ENCODE data around the gene BCHE.

The BCHE gene

DNA sequence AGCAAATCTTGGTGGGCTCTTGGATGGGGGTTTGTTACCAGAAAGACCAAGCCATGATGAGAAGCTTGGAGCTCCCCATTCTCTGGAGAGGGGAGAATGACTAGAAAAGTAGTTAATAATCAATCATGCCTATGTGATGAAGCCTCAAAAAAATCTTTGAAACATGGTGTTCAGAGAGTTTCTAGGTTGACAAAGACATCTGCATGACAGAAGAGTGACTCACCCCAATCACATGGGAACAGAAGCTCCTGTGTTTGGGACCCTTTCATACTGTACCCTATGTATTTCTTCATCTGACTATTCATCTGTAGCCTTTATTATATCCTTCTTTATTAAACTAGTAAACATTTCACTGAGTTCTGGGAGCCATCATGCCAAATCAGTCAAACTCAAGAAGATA, 87.4 kb downstream of the BCHE start:
- no peak for DNase-seq (ENCODE audit: low read depth)

- DNase-seq (ENCODE audit: low read depth): no peak
These were observed 88.0 kb downstream of the BCHE start for GRCh38 chr3:165749241-165749640.

- DNase-seq (ENCODE audit: low read depth): no peak
These were observed 89.1 kb downstream of the BCHE start for GRCh38 chr3:165748094-165748493.

GRCh38 chr3:165746874-165747273, 90.3 kb downstream of the BCHE start:
- DNase-seq (ENCODE audit: low read depth): no peak

GRCh38 chr3:165744025-165744424, 93.2 kb downstream of the BCHE start:
- DNase-seq (ENCODE audit: low read depth): no peak

GRCh38 chr3:165742351-165742750, 94.9 kb downstream of the BCHE start:
- DNase-seq (ENCODE audit: low read depth): no peak

GRCh38 chr3:165729756-165730155, 107.5 kb downstream of the BCHE start:
- no peak for DNase-seq (ENCODE audit: low read depth)

GRCh38 chr3:165728924-165729323, 108.3 kb downstream of the BCHE start:
- no peak for DNase-seq (ENCODE audit: low read depth)

DNA sequence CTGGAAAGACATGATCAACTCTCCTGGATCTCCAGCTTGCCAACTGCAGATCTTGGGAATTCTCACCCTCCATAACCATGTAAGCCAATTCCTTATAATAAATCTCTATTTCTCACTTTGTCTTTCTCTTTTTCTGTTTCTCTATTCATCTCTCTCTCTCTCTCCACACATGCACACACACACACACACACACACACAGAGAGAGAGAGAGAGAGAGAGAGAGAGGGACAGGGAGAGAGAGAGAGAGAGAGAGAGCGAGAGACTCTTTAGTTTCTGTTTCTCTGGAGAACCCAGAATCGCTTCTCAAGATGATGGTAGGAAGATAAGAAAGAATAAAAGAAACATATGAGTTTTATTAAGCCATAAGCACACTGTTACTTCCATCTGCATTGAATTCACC, 111.9 kb downstream of the BCHE start:
- DNase-seq (ENCODE audit: low read depth): no peak
